SH-SY5Y (cell line): ENCODE data around the gene MIOS.

ENCODE experiments used
- GATA2 ChIP-seq: IDR thresholded peaks from 2 replicates; pipeline ENCODE4 v1.6.1; 2011; ENCODE audit warnings: mild to moderate bottlenecking, low read depth, low read length
- GATA3 ChIP-seq: IDR thresholded peaks from 2 replicates; pipeline ENCODE4 v1.6.1; 2011; ENCODE audit warnings: low read depth, mild to moderate bottlenecking, low read length, moderate library complexity

DNA sequence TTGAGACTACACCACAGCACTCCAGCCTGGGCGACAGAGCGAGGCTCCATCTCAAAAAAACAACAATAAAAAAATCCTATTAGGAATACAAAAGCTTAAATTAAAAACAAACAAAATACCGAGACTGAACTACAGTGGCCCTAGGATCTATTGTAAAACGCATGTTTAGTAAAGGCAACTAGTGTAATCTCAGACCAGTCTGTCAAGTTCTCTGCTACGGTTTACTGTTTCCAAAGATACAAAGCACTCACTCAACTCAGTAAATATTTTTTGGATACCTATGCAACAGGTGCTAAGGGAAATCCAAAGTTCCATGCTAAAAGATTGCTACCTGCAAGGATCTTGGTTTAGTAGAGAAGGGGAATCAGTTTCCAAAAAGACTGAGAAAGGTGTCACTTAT is 3.4 kb upstream of the MIOS start:
- no peak for TF ChIP-seq GATA2
- no peak for TF ChIP-seq GATA3
